HG02938 (cell line): ENCODE measurements around the gene ZYX.

Experiments
- ATAC-seq: cut with Tn5 transposase; IDR thresholded peaks from one replicate; pipeline ENCODE4 v1.9.1; 2021; ENCODE audit warnings: mild to moderate bottlenecking, moderate library complexity; ENCODE audit not compliant: unreplicated experiment

ZYX gene

GRCh38 chr7:143380646-143381426 lies at the start of gene ZYX:
TSS of gene ZYX (plus strand) at chr7:143381345. CDS start at chr7:143381572, 227 bp downstream.
- ATAC-seq, result peak; percentile 70

GRCh38 chr7:143334244-143334643 lies 46.9 kb upstream of the ZYX start:
- ATAC-seq, result no peak

- ATAC-seq, result no peak
Observed at GRCh38 chr7:143337216-143337615, 43.9 kb upstream of the ZYX start.

GRCh38 chr7:143341842-143342241 lies 39.3 kb upstream of the ZYX start:
- ATAC-seq, result no peak

GRCh38 chr7:143343596-143343995 lies 37.5 kb upstream of the ZYX start:
- ATAC-seq, result no peak

GRCh38 chr7:143345428-143345900 lies 35.7 kb upstream of the ZYX start:
- peak; percentile 95 for ATAC-seq

- no peak for ATAC-seq
Observed at GRCh38 chr7:143346018-143346417, 35.1 kb upstream of the ZYX start.

GRCh38 chr7:143347950-143348349 lies 33.2 kb upstream of the ZYX start:
- no peak for ATAC-seq

GRCh38 chr7:143351060-143351459 lies 30.1 kb upstream of the ZYX start:
- no peak for ATAC-seq

- ATAC-seq, result no peak
Observed at GRCh38 chr7:143351574-143351973, 29.6 kb upstream of the ZYX start.

- ATAC-seq, result no peak
Observed at GRCh38 chr7:143352531-143353002, 28.6 kb upstream of the ZYX start.

GRCh38 chr7:143354376-143354775 lies 26.8 kb upstream of the ZYX start:
- ATAC-seq, result no peak

GRCh38 chr7:143354965-143355364 lies 26.2 kb upstream of the ZYX start:
- ATAC-seq, result no peak

- no peak for ATAC-seq
Observed at GRCh38 chr7:143355450-143356385, 25.4 kb upstream of the ZYX start.

- ATAC-seq, result no peak
Observed at GRCh38 chr7:143356414-143357050, 24.6 kb upstream of the ZYX start.

GRCh38 chr7:143358626-143359025 lies 22.5 kb upstream of the ZYX start:
- ATAC-seq, result no peak

- no peak for ATAC-seq
Observed at GRCh38 chr7:143359771-143360353, 21.3 kb upstream of the ZYX start.

GRCh38 chr7:143360788-143361551 lies 20.2 kb upstream of the ZYX start:
- ATAC-seq, result no peak

GRCh38 chr7:143361552-143362130 lies 19.5 kb upstream of the ZYX start:
- ATAC-seq, result no peak
